SKM-1 treated with dmso at 0.1 percent for 144 hours (cell line): ENCODE measurements around the gene EXT2.

Experiments used
- DNase-seq: peaks from one replicate; lab custom pipeline; 2025; ENCODE audit not compliant: unreplicated experiment; lab: John Stamatoyannopoulos, UW

Gene EXT2

GRCh38 chr11:44095506-44096359 is at the start of gene EXT2:
Gene EXT2, plus strand, starts transcription at chr11:44095678. Its CDS starts 12,035 bp downstream, at chr11:44107713.
- DNase-seq, result peak; percentile 81

GRCh38 chr11:44046182-44046581 is 49.3 kb upstream of the EXT2 start:
- DNase-seq, result no peak

GRCh38 chr11:44047298-44047697 is 48.2 kb upstream of the EXT2 start:
- no peak for DNase-seq

GRCh38 chr11:44047931-44048431 is 47.5 kb upstream of the EXT2 start, which contains the start of gene ACCSL:
Gene ACCSL, plus strand, starts transcription at chr11:44047981. Its CDS starts 56 bp downstream, at chr11:44048037.
- DNase-seq, result no peak

- no peak for DNase-seq
Observed at GRCh38 chr11:44049832-44050231, 45.6 kb upstream of the EXT2 start.

- DNase-seq, result no peak
Observed at GRCh38 chr11:44051171-44051570, 44.3 kb upstream of the EXT2 start.

GRCh38 chr11:44057340-44057739 is 38.1 kb upstream of the EXT2 start:
- no peak for DNase-seq

- no peak for DNase-seq
Observed at GRCh38 chr11:44058275-44058674, 37.2 kb upstream of the EXT2 start.

- DNase-seq, result no peak
Observed at GRCh38 chr11:44065161-44065661, 30.3 kb upstream of the EXT2 start.

- DNase-seq, result peak; percentile 98
Observed at GRCh38 chr11:44065841-44066731, 29.4 kb upstream of the EXT2 start, which contains the start of gene ACCS. Gene ACCS, plus strand, starts transcription at chr11:44066270. Its CDS starts 1,358 bp downstream, at chr11:44067628.

GRCh38 chr11:44066732-44067141 is 28.7 kb upstream of the EXT2 start:
- DNase-seq, result peak; percentile 27

- DNase-seq, result peak; percentile 23
Observed at GRCh38 chr11:44067266-44067665, 28.2 kb upstream of the EXT2 start.

GRCh38 chr11:44068180-44068579 is 27.3 kb upstream of the EXT2 start:
- no peak for DNase-seq

- DNase-seq, result no peak
Observed at GRCh38 chr11:44071157-44071556, 24.3 kb upstream of the EXT2 start.

GRCh38 chr11:44072757-44073658 is 22.5 kb upstream of the EXT2 start:
- no peak for DNase-seq

GRCh38 chr11:44078794-44079193 is 16.7 kb upstream of the EXT2 start:
- no peak for DNase-seq

GRCh38 chr11:44079376-44079775 is 16.1 kb upstream of the EXT2 start:
- DNase-seq, result no peak

- no peak for DNase-seq
Observed at GRCh38 chr11:44080951-44081350, 14.5 kb upstream of the EXT2 start.

- DNase-seq, result no peak
Observed at GRCh38 chr11:44082645-44083044, 12.8 kb upstream of the EXT2 start.

- no peak for DNase-seq
Observed at GRCh38 chr11:44083433-44083832, 12.0 kb upstream of the EXT2 start.
